ENCODE results near the gene TBC1D7.

Gene TBC1D7

GRCh38 chr6:13364842-13365241 is 36.5 kb upstream of the TBC1D7 start:
- H3K9me3 ChIP-seq (ENCODE audit: severe bottlenecking) = no peaks in the 10 kb centered on the region
- peaks cover 11% of the 10 kb centered on the region for H3K4me1 ChIP-seq (ENCODE audit: insufficient read depth, poor library complexity, severe bottlenecking)
- H3K36me3 ChIP-seq (ENCODE audit: low read depth) = no peaks in the 10 kb centered on the region
- ATAC-seq (ENCODE audit: low read depth) (no peak), DNase-seq (ENCODE audit: low spot score) (no peak)
- no peak for TF ChIP-seq CTCF (IDR thresholded peaks at IDR 0.05; ENCODE audit: poor library complexity, severe bottlenecking)
- H3K27ac ChIP-seq (ENCODE audit: poor library complexity, severe bottlenecking) = no peak overlapping the region
- no peaks in the 10 kb centered on the region for H3K27me3 ChIP-seq (ENCODE audit: insufficient read depth, poor library complexity, severe bottlenecking)
- no peak overlapping the region for H3K4me3 ChIP-seq (ENCODE audit: severe bottlenecking)

- Histone ChIP-seq H3K36me3 (ENCODE audit: low read depth) (no peaks in the 10 kb centered on the region), H3K27ac (ENCODE audit: poor library complexity, severe bottlenecking) (no peak overlapping the region), H3K9me3 (ENCODE audit: severe bottlenecking) (no peaks in the 10 kb centered on the region), H3K4me1 (ENCODE audit: insufficient read depth, poor library complexity, severe bottlenecking) (no peaks in the 10 kb centered on the region), H3K27me3 (ENCODE audit: insufficient read depth, poor library complexity, severe bottlenecking) (no peaks in the 10 kb centered on the region), H3K4me3 (ENCODE audit: severe bottlenecking) (no peak overlapping the region)
- ATAC-seq (ENCODE audit: low read depth) (no peak), DNase-seq (ENCODE audit: low spot score) (no peak)
- no peak for TF ChIP-seq CTCF (IDR thresholded peaks at IDR 0.05; ENCODE audit: poor library complexity, severe bottlenecking)
These were observed 34.1 kb upstream of the TBC1D7 start for GRCh38 chr6:13362412-13362811.

GRCh38 chr6:13360671-13361540 is 32.6 kb upstream of the TBC1D7 start:
- TF ChIP-seq CTCF (IDR thresholded peaks at IDR 0.05; ENCODE audit: poor library complexity, severe bottlenecking) = no peak
- no peak overlapping the region for H3K27ac ChIP-seq (ENCODE audit: poor library complexity, severe bottlenecking)
- no peaks in the 10 kb centered on the region for H3K36me3 ChIP-seq (ENCODE audit: low read depth)
- H3K4me3 ChIP-seq (ENCODE audit: severe bottlenecking) = no peak overlapping the region
- no peaks in the 10 kb centered on the region for H3K27me3 ChIP-seq (ENCODE audit: insufficient read depth, poor library complexity, severe bottlenecking)
- H3K4me1 ChIP-seq (ENCODE audit: insufficient read depth, poor library complexity, severe bottlenecking) = peaks cover 10% of the 10 kb centered on the region
- DNase-seq (ENCODE audit: low spot score) (no peak), ATAC-seq (ENCODE audit: low read depth) (no peak)
- no peaks in the 10 kb centered on the region for H3K9me3 ChIP-seq (ENCODE audit: severe bottlenecking)

GRCh38 chr6:13359287-13359686 is 30.9 kb upstream of the TBC1D7 start:
- TF ChIP-seq CTCF (IDR thresholded peaks at IDR 0.05; ENCODE audit: poor library complexity, severe bottlenecking) = no peak
- Histone ChIP-seq H3K27me3 (ENCODE audit: insufficient read depth, poor library complexity, severe bottlenecking) (no peaks in the 10 kb centered on the region), H3K36me3 (ENCODE audit: low read depth) (no peaks in the 10 kb centered on the region), H3K4me3 (ENCODE audit: severe bottlenecking) (no peak overlapping the region), H3K4me1 (ENCODE audit: insufficient read depth, poor library complexity, severe bottlenecking) (peaks cover 25% of the 10 kb centered on the region), H3K27ac (ENCODE audit: poor library complexity, severe bottlenecking) (no peak overlapping the region), H3K9me3 (ENCODE audit: severe bottlenecking) (no peaks in the 10 kb centered on the region)
- no peak for DNase-seq (ENCODE audit: low spot score)
- ATAC-seq (ENCODE audit: low read depth) = no peak

GRCh38 chr6:13358511-13358910 is 30.2 kb upstream of the TBC1D7 start:
- Histone ChIP-seq H3K4me1 (ENCODE audit: insufficient read depth, poor library complexity, severe bottlenecking) (peaks cover 30% of the 10 kb centered on the region), H3K27me3 (ENCODE audit: insufficient read depth, poor library complexity, severe bottlenecking) (no peaks in the 10 kb centered on the region), H3K4me3 (ENCODE audit: severe bottlenecking) (no peak overlapping the region), H3K9me3 (ENCODE audit: severe bottlenecking) (no peaks in the 10 kb centered on the region), H3K36me3 (ENCODE audit: low read depth) (no peaks in the 10 kb centered on the region), H3K27ac (ENCODE audit: poor library complexity, severe bottlenecking) (no peak overlapping the region)
- DNase-seq (ENCODE audit: low spot score) (no peak), ATAC-seq (ENCODE audit: low read depth) (no peak)
- no peak for TF ChIP-seq CTCF (IDR thresholded peaks at IDR 0.05; ENCODE audit: poor library complexity, severe bottlenecking)
